Measurements from ENCODE around the gene ATP11B.

DNA sequence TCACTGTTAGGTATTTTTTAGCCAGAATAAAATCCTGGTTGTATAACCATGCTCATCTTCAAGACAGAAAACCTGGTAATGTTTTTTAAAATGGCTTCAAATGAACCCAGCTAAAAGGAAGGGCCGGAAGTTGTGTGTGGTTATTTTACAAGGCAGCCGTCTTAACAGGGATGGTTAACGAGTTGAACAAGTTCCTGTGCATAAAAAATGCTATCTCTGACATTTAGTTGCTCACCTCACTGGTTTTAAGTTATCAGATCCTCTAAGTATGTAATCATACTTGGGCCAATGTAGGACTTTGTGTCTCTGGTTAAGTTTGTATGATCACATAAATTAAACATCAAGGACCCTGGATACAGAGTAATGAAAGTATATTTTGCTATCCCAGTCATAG lies 2.1 kb downstream of the ATP11B start:
- TF ChIP-seq, protein P1, sequence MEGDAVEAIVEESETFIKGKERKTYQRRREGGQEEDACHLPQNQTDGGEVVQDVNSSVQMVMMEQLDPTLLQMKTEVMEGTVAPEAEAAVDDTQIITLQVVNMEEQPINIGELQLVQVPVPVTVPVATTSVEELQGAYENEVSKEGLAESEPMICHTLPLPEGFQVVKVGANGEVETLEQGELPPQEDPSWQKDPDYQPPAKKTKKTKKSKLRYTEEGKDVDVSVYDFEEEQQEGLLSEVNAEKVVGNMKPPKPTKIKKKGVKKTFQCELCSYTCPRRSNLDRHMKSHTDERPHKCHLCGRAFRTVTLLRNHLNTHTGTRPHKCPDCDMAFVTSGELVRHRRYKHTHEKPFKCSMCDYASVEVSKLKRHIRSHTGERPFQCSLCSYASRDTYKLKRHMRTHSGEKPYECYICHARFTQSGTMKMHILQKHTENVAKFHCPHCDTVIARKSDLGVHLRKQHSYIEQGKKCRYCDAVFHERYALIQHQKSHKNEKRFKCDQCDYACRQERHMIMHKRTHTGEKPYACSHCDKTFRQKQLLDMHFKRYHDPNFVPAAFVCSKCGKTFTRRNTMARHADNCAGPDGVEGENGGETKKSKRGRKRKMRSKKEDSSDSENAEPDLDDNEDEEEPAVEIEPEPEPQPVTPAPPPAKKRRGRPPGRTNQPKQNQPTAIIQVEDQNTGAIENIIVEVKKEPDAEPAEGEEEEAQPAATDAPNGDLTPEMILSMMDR (tag by site-specific recombination; IDR thresholded peaks at IDR 0.05), result no peak
- TF ChIP-seq, protein P2, sequence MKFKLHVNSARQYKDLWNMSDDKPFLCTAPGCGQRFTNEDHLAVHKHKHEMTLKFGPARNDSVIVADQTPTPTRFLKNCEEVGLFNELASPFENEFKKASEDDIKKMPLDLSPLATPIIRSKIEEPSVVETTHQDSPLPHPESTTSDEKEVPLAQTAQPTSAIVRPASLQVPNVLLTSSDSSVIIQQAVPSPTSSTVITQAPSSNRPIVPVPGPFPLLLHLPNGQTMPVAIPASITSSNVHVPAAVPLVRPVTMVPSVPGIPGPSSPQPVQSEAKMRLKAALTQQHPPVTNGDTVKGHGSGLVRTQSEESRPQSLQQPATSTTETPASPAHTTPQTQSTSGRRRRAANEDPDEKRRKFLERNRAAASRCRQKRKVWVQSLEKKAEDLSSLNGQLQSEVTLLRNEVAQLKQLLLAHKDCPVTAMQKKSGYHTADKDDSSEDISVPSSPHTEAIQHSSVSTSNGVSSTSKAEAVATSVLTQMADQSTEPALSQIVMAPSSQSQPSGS (tag by site-specific recombination; IDR thresholded peaks at IDR 0.05; ENCODE audit: low read depth), result no peak
- TF ChIP-seq KLF8 (tag by site-specific recombination; IDR thresholded peaks at IDR 0.05) (no peak), SETDB1 (IDR thresholded peaks at IDR 0.05; ENCODE audit: insufficient read length, low read length) (no peak), ZNF214 (tag by site-specific recombination; IDR thresholded peaks at IDR 0.05; ENCODE audit: borderline replicate concordance) (no peak)
- TF ChIP-seq, protein P3, sequence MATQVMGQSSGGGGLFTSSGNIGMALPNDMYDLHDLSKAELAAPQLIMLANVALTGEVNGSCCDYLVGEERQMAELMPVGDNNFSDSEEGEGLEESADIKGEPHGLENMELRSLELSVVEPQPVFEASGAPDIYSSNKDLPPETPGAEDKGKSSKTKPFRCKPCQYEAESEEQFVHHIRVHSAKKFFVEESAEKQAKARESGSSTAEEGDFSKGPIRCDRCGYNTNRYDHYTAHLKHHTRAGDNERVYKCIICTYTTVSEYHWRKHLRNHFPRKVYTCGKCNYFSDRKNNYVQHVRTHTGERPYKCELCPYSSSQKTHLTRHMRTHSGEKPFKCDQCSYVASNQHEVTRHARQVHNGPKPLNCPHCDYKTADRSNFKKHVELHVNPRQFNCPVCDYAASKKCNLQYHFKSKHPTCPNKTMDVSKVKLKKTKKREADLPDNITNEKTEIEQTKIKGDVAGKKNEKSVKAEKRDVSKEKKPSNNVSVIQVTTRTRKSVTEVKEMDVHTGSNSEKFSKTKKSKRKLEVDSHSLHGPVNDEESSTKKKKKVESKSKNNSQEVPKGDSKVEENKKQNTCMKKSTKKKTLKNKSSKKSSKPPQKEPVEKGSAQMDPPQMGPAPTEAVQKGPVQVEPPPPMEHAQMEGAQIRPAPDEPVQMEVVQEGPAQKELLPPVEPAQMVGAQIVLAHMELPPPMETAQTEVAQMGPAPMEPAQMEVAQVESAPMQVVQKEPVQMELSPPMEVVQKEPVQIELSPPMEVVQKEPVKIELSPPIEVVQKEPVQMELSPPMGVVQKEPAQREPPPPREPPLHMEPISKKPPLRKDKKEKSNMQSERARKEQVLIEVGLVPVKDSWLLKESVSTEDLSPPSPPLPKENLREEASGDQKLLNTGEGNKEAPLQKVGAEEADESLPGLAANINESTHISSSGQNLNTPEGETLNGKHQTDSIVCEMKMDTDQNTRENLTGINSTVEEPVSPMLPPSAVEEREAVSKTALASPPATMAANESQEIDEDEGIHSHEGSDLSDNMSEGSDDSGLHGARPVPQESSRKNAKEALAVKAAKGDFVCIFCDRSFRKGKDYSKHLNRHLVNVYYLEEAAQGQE (tag by site-specific recombination; IDR thresholded peaks at IDR 0.05), result no peak

Measured in HEK293 (cell line).